ENCODE results near the gene SETD3. TPM values are rescaled to one million over a fixed set of nuclear protein-coding genes. Genes with fewer than 3 reads are reported as not detected.

The SETD3 gene
- total and polyA plus RNA-seq, 8 donors: 36.3 to 78.7 (median 40.5) TPM

DNA sequence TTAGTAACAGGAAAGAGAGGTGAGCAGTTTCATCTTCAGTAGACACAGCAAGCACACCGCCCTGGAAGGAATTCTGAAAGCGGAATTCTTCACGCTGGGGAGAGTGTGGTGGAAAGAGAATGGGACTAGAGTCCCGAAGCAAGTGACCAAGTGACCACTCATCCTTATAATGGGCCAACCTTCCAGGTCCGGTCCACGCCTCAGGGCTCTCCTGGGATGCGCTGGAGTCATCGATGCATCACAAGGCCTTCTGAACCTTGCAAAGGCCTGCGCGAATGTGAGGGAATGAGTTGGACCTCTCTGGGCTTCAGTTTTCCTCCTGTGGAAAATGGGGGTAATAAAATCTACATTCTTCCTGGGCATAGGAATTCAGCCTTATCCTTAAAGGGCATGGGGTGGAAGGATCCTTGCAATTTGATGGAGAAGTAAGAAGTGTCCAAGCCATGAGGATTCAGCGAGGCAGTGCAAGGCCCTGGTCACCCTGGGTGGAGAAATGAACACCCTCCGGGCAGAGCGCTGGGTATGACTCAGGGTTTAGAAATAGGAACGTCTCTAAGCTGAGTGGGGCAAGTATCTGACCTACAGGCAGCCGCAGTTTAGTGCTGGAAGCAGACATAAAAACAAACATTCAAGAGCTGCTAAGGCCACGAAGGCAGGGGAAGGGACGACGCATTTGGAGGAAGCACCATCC, 97.7 kb downstream of the SETD3 start:
- intact Hi-C loops (cut with DNase I): no loop called here

DNA sequence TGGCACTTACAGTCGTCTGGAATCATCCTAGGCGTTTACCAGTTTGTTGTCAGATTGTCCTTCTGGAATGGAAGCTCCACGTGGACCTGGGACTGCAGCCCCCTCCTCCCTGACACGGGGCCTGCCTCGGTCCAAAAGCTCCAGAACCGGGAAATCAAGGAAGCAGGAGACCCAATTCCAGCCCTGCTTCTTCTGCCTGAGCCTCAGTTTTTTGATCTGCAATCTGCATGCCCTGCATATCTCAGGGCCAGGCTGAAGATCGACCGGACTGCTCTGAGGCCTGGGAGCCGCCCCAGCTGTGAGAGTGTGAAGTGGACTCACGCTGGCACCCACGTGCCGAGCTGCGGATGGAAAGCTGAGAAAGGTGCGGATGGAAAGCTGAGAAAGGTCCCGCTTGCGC, 98.6 kb downstream of the SETD3 start:
- H3K36me3 ChIP-seq: no peaks in the 10 kb centered on the region
- H3K27ac ChIP-seq: no peak overlapping the region
- H3K27me3 ChIP-seq: peaks cover 0 to 68% of the 10 kb centered on the region in 2 donors
- TF ChIP-seq CTCF (IDR thresholded peaks at IDR 0.05): no peak
- intact Hi-C loops (cut with DNase I): no loop called here
- no peaks in the 10 kb centered on the region for H3K9me3 ChIP-seq
- H3K4me3 ChIP-seq: no peak overlapping the region
- H3K4me1 ChIP-seq: no peaks in the 10 kb centered on the region
- no peak for ATAC-seq
- no peak for DNase-seq

More for the DNA sequence above, 97.7 kb downstream of the SETD3 start:
- H3K9me3 ChIP-seq: no peaks in the 10 kb centered on the region
- TF ChIP-seq CTCF (IDR thresholded peaks at IDR 0.05): no peak
- H3K27me3 ChIP-seq: peaks cover 0 to 68% of the 10 kb centered on the region in 2 donors
- no peak overlapping the region for H3K4me3 ChIP-seq
- DNase-seq (no peak), ATAC-seq (no peak)
- no peaks in the 10 kb centered on the region for H3K36me3 ChIP-seq
- H3K27ac ChIP-seq: no peak overlapping the region
- H3K4me1 ChIP-seq: no peaks in the 10 kb centered on the region

GRCh38 chr14:99381688-99382060, 99.0 kb downstream of the SETD3 start:
- Histone ChIP-seq H3K9me3 (no peaks in the 10 kb centered on the region), H3K4me3 (no peak overlapping the region), H3K27ac (no peak overlapping the region), H3K36me3 (no peaks in the 10 kb centered on the region), H3K27me3 (peaks cover 0 to 68% of the 10 kb centered on the region in 2 donors), H3K4me1 (no peaks in the 10 kb centered on the region)
- no peak for DNase-seq
- no peak for ATAC-seq
- no peak for TF ChIP-seq CTCF (IDR thresholded peaks at IDR 0.05)
- intact Hi-C loops (cut with DNase I): no loop called here

DNA sequence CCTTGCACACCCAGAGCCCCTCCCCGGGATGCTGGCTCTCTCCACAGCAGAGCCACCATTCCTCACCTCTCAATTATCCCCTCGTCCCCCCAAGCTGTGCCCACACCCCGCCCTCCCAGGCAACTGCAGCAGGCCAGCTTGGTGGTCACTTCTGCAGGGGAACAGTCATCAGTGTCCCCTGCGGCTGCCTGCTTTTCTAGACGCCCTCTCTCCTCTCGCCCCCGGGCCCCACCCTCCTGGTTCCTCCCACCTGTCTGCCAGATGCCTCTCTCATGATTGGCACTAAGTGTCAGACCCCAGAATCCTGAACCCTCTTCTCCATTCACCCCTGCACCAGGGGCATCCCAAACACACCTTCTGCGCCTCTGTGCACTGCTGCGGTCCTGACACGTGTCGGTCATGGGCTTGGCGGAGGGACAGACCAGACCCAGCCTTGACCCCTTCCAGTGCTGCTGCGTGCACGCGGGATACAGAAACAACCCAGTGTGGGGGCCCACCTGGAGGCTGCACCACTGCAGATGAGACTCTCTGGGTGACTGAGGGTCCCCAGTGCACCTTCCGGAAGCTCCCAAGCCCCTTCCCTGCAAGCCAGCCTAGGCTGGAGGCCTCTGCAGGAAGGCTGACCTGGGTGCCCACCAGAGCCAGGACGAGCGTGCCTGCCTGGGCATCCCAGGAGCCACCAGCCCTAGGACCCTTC, 99.5 kb downstream of the SETD3 start:
- no peak overlapping the region for H3K27ac ChIP-seq
- no peaks in the 10 kb centered on the region for H3K9me3 ChIP-seq
- no peak for DNase-seq
- no peak for ATAC-seq
- TF ChIP-seq CTCF (IDR thresholded peaks at IDR 0.05): no peak
- H3K27me3 ChIP-seq: peaks cover 0 to 62% of the 10 kb centered on the region in 2 donors
- no peaks in the 10 kb centered on the region for H3K36me3 ChIP-seq
- H3K4me3 ChIP-seq: no peak overlapping the region
- H3K4me1 ChIP-seq: no peaks in the 10 kb centered on the region
- intact Hi-C loops (cut with DNase I): no loop called here

DNA sequence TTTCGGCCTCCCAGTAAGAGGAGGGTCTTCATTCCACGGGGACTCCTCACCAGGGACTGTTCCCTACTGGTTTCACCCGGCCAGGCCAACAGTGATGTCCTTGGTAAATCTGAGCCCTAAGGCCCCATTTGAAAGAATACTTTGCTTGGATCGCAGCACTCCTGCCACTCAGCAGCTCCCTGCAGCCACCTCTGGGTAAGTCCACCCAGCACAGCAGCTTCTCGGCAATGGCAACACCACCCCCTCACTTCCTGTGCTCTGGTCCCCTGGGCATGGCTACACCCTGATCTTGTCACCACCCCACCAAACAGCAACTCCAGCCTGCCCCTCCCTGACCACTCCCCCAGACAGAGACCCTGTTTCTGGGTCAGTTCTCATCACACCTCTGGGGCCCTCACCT, 100.3 kb downstream of the SETD3 start:
- ATAC-seq (no peak), DNase-seq (no peak)
- no peaks in the 10 kb centered on the region for H3K4me1 ChIP-seq
- no peak for TF ChIP-seq CTCF (IDR thresholded peaks at IDR 0.05)
- H3K27ac ChIP-seq: no peak overlapping the region
- no peaks in the 10 kb centered on the region for H3K9me3 ChIP-seq
- intact Hi-C loops (cut with DNase I): no loop called here
- H3K27me3 ChIP-seq: peaks cover 0 to 55% of the 10 kb centered on the region in 2 donors
- H3K4me3 ChIP-seq: no peak overlapping the region
- H3K36me3 ChIP-seq: no peaks in the 10 kb centered on the region

Measured in left lung (tissue), 10 donors.